ENCODE results near the gene LRRC23. TPM values are rescaled to one million over a fixed set of nuclear protein-coding genes. Genes with fewer than 3 reads are reported as not detected.
A peak's percentile ranks its signal among the peaks of the same experiment; 100 is the strongest.

Gene LRRC23
- total RNA-seq, 3 donors from 2014 or later (not counting 1 experiment from before 2014, with no cell fraction given), result 8.1 to 16.8 (median 9.8) TPM

GRCh38 chr12:6950811-6951540 is 46.4 kb downstream of the LRRC23 start, which contains the start of gene PTPN6:
TSS of gene PTPN6 (plus strand) at chr12:6951356. CDS start at chr12:6951513, 157 bp downstream.
- intact Hi-C loops (cut with micrococcal nuclease), result loop anchor here (5.0 kb wide), 1 partner anchor 66 kb away; the partner anchor contains the start of gene LPCAT3
- H3K27ac ChIP-seq (ENCODE audit: low read length), result peak within 1 kb of the TSS; percentile 96
- no peaks in the 10 kb centered on the region for H3K9me3 ChIP-seq (ENCODE audit: control insufficient read depth, insufficient read depth, low read length)
- H3K36me3 ChIP-seq (ENCODE audit: control insufficient read depth, insufficient read depth, low read length), result peaks cover 27% of the 10 kb centered on the region
- peaks cover 89% of the 10 kb centered on the region for H3K4me1 ChIP-seq (ENCODE audit: control insufficient read depth, insufficient read depth, low read length)
- no peaks in the 10 kb centered on the region for H3K9me3 Mint-ChIP-seq
- H3K4me1 Mint-ChIP-seq, result peaks cover 83 to 99% of the 10 kb centered on the region in 2 donors
- no peaks in the 10 kb centered on the region for H3K36me3 Mint-ChIP-seq
- TF ChIP-seq, protein P1, sequence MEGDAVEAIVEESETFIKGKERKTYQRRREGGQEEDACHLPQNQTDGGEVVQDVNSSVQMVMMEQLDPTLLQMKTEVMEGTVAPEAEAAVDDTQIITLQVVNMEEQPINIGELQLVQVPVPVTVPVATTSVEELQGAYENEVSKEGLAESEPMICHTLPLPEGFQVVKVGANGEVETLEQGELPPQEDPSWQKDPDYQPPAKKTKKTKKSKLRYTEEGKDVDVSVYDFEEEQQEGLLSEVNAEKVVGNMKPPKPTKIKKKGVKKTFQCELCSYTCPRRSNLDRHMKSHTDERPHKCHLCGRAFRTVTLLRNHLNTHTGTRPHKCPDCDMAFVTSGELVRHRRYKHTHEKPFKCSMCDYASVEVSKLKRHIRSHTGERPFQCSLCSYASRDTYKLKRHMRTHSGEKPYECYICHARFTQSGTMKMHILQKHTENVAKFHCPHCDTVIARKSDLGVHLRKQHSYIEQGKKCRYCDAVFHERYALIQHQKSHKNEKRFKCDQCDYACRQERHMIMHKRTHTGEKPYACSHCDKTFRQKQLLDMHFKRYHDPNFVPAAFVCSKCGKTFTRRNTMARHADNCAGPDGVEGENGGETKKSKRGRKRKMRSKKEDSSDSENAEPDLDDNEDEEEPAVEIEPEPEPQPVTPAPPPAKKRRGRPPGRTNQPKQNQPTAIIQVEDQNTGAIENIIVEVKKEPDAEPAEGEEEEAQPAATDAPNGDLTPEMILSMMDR (IDR thresholded peaks at IDR 0.05), result no peak
- no peaks in the 10 kb centered on the region for H3K27me3 ChIP-seq (ENCODE audit: control insufficient read depth, insufficient read depth, low read length)
- DNase-seq (peak in 1 of 2 donors; percentile 68), ATAC-seq (peak; percentile 10 to 65 (median 30))
- peak within 1 kb of the TSS; percentile 91 for H3K4me3 Mint-ChIP-seq
- 1% methylated on average over 25 of the region's 25 CpGs for WGBS (ENCODE audit: insufficient coverage)
- no peaks in the 10 kb centered on the region for H3K27me3 Mint-ChIP-seq (ENCODE audit: low read depth in 2 of 2)
- H3K4me3 ChIP-seq (ENCODE audit: low read length), result peak within 1 kb of the TSS; percentile 93
- peak within 1 kb of the TSS; percentile 98 to 99 for H3K27ac Mint-ChIP-seq

DNA sequence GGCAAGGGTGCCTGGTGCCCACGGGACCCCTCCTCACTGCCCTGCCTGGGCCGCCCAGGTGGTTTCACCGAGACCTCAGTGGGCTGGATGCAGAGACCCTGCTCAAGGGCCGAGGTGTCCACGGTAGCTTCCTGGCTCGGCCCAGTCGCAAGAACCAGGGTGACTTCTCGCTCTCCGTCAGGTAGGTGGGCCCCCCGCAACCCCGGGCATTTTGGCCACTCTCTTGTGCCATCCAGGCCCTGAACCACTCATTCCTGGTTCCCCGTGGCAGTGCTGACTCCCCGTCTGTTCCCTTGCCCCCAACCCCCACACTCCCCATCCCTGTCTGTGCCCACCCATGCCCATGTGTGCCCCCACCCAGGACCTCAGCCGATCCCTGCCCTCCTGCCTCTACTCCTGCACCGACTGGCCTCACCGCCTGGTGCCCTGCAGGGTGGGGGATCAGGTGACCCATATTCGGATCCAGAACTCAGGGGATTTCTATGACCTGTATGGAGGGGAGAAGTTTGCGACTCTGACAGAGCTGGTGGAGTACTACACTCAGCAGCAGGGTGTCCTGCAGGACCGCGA is 47.0 kb downstream of the LRRC23 start:
- peak overlapping the region; percentile 93 for H3K4me3 ChIP-seq (ENCODE audit: low read length)
- H3K36me3 ChIP-seq (ENCODE audit: control insufficient read depth, insufficient read depth, low read length), result peaks cover 34% of the 10 kb centered on the region
- Mint-ChIP-seq H3K36me3 (no peaks in the 10 kb centered on the region), H3K27me3 (ENCODE audit: low read depth in 2 of 2) (no peaks in the 10 kb centered on the region), H3K27ac (peak overlapping the region; percentile 98 to 99), H3K9me3 (no peaks in the 10 kb centered on the region), H3K4me1 (peaks cover 86 to 99% of the 10 kb centered on the region in 2 donors), H3K4me3 (peak overlapping the region; percentile 91)
- TF ChIP-seq, protein P1 (IDR thresholded peaks at IDR 0.05), result no peak
- no peaks in the 10 kb centered on the region for H3K9me3 ChIP-seq (ENCODE audit: control insufficient read depth, insufficient read depth, low read length)
- H3K4me1 ChIP-seq (ENCODE audit: control insufficient read depth, insufficient read depth, low read length), result peaks cover 89% of the 10 kb centered on the region
- WGBS (ENCODE audit: insufficient coverage), result under 1% methylated on average over 19 of the region's 20 CpGs
- no peaks in the 10 kb centered on the region for H3K27me3 ChIP-seq (ENCODE audit: control insufficient read depth, insufficient read depth, low read length)
- peak overlapping the region; percentile 96 for H3K27ac ChIP-seq (ENCODE audit: low read length)
- intact Hi-C loops (cut with micrococcal nuclease), result loop anchor here (1.0 to 5.0 kb wide), 2 partner anchors 10 to 66 kb away; partner anchors contain the start of gene LPCAT3
- peak; percentile 25 to 51 (median 30) for ATAC-seq
- peak in 1 of 2 donors; percentile 74 for DNase-seq

- DNase-seq, result peak in 1 of 2 donors; percentile 49
- H3K36me3 ChIP-seq (ENCODE audit: control insufficient read depth, insufficient read depth, low read length), result peaks cover 40% of the 10 kb centered on the region
- H3K36me3 Mint-ChIP-seq, result no peaks in the 10 kb centered on the region
Measured at GRCh38 chr12:6952121-6952862, 47.7 kb downstream of the LRRC23 start.

More at GRCh38 chr12:6952121-6952862, 47.7 kb downstream of the LRRC23 start:
- Histone ChIP-seq H3K4me1 (ENCODE audit: control insufficient read depth, insufficient read depth, low read length) (peaks cover 89% of the 10 kb centered on the region), H3K27me3 (ENCODE audit: control insufficient read depth, insufficient read depth, low read length) (no peaks in the 10 kb centered on the region), H3K9me3 (ENCODE audit: control insufficient read depth, insufficient read depth, low read length) (no peaks in the 10 kb centered on the region), H3K4me3 (ENCODE audit: low read length) (peak overlapping the region; percentile 93), H3K27ac (ENCODE audit: low read length) (peak overlapping the region; percentile 96)
- ATAC-seq, result no peak
- Mint-ChIP-seq H3K9me3 (no peaks in the 10 kb centered on the region), H3K27me3 (ENCODE audit: low read depth in 2 of 2) (no peaks in the 10 kb centered on the region), H3K27ac (peak overlapping the region; percentile 98 to 99), H3K4me1 (peaks cover 86 to 99% of the 10 kb centered on the region in 2 donors), H3K4me3 (peak overlapping the region; percentile 91)
- TF ChIP-seq, protein P1 (IDR thresholded peaks at IDR 0.05), result no peak
- intact Hi-C loops (cut with micrococcal nuclease), result loop anchor here (1.0 to 5.0 kb wide), 2 partner anchors 9 to 65 kb away; partner anchors contain the start of gene LPCAT3
- 2% methylated on average over 22 of the region's 22 CpGs for WGBS (ENCODE audit: insufficient coverage)
